Middle frontal gyrus (tissue), 1 donor: ENCODE results near the gene TPSB2.
"Not testable (repeated sequence)": the region's sequence is repeated elsewhere in the genome, so short reads cannot be mapped to it uniquely, and the experiment has no call there.

Source experiments
- DNase-seq: peaks from one replicate; pipeline ENCODE4 v3.0.0-alpha.2; 2015; ENCODE audit warnings: low spot score; ENCODE audit errors: extremely low spot score

The TPSB2 gene

GRCh38 chr16:1230084-1230470 lies at the start of gene TPSB2:
Gene TPSB2 (minus strand): TSS chr16:1230184. CDS start chr16:1229951, 233 bp downstream.
- DNase-seq = not testable (repeated sequence)

- no peak for DNase-seq
Measured at GRCh38 chr16:1279081-1279944, 49.3 kb upstream of the TPSB2 start.

GRCh38 chr16:1278477-1278876 lies 48.5 kb upstream of the TPSB2 start:
- no peak for DNase-seq

- no peak for DNase-seq
Measured at GRCh38 chr16:1277617-1278282, 47.8 kb upstream of the TPSB2 start.

- DNase-seq = no peak
Measured at GRCh38 chr16:1277151-1277598, 47.2 kb upstream of the TPSB2 start.

- DNase-seq = no peak
Measured at GRCh38 chr16:1276580-1276878, 46.5 kb upstream of the TPSB2 start.

- DNase-seq = no peak
Measured at GRCh38 chr16:1275791-1276579, 46.0 kb upstream of the TPSB2 start.

GRCh38 chr16:1274767-1275166 lies 44.8 kb upstream of the TPSB2 start:
- no peak for DNase-seq

GRCh38 chr16:1273816-1274215 lies 43.8 kb upstream of the TPSB2 start:
- no peak for DNase-seq

- no peak for DNase-seq
Measured at GRCh38 chr16:1272453-1273198, 42.6 kb upstream of the TPSB2 start.

- DNase-seq = not testable (repeated sequence)
Measured at GRCh38 chr16:1271724-1272413, 41.9 kb upstream of the TPSB2 start.

- DNase-seq = no peak
Measured at GRCh38 chr16:1271380-1271723, 41.4 kb upstream of the TPSB2 start.

- DNase-seq = not testable (repeated sequence)
Measured at GRCh38 chr16:1269418-1269817, 39.4 kb upstream of the TPSB2 start.

- DNase-seq = no peak
Measured at GRCh38 chr16:1265826-1266225, 35.8 kb upstream of the TPSB2 start.

- DNase-seq = no peak
Measured at GRCh38 chr16:1265090-1265630, 35.2 kb upstream of the TPSB2 start.

GRCh38 chr16:1264345-1265089 lies 34.5 kb upstream of the TPSB2 start:
- no peak for DNase-seq

- DNase-seq = no peak
Measured at GRCh38 chr16:1263591-1264344, 33.8 kb upstream of the TPSB2 start.

GRCh38 chr16:1262846-1263221 lies 32.9 kb upstream of the TPSB2 start:
- DNase-seq = no peak

GRCh38 chr16:1262210-1262845 lies 32.3 kb upstream of the TPSB2 start:
- no peak for DNase-seq
